ENCODE measurements around the gene ATP6V0E2. TPM values are rescaled to one million over a fixed set of nuclear protein-coding genes. Genes with fewer than 3 reads are reported as not detected.

The ATP6V0E2 gene
- total RNA-seq, 1 experiment from 2014 or later, result 25.5 TPM

DNA sequence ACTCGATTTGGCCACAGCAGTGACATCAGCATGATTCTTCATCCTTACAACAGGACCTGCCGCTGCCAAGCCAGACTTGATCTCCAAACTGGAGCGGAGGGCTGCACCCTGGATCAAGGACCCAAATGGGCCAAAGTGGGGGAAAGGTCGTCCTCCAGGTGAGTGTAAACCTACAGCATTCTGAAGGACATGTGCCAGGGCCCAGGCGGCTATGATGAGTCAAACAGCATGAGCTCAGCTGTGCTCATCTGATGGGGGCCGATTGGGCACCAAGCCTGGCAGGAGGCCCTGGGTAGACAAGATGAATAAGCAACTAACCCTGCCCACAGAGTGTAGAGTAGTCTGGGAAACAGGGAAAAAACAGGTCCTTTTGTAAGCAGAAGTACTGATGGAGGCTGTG, 14.4 kb upstream of the ATP6V0E2 start:
- CTCF ChIA-PET, result no interaction called here

More for the DNA sequence above, 14.4 kb upstream of the ATP6V0E2 start:
- TF ChIP-seq, protein P1, sequence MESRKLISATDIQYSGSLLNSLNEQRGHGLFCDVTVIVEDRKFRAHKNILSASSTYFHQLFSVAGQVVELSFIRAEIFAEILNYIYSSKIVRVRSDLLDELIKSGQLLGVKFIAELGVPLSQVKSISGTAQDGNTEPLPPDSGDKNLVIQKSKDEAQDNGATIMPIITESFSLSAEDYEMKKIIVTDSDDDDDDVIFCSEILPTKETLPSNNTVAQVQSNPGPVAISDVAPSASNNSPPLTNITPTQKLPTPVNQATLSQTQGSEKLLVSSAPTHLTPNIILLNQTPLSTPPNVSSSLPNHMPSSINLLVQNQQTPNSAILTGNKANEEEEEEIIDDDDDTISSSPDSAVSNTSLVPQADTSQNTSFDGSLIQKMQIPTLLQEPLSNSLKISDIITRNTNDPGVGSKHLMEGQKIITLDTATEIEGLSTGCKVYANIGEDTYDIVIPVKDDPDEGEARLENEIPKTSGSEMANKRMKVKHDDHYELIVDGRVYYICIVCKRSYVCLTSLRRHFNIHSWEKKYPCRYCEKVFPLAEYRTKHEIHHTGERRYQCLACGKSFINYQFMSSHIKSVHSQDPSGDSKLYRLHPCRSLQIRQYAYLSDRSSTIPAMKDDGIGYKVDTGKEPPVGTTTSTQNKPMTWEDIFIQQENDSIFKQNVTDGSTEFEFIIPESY (IDR thresholded peaks at IDR 0.05; ENCODE audit: extremely low read depth, insufficient replicate concordance, low read length), result no peak
- TF ChIP-seq SIN3A (IDR thresholded peaks at IDR 0.05; ENCODE audit: low read depth) (no peak), ZNF274 (IDR thresholded peaks at IDR 0.05; ENCODE audit: low read depth, low read length) (no peak), FOSL1 (IDR thresholded peaks at IDR 0.05; ENCODE audit: low read depth) (no peak), SRF (IDR thresholded peaks at IDR 0.05; ENCODE audit: low read depth) (no peak), EZH2 (IDR thresholded peaks at IDR 0.05) (no peak), ELF1 (IDR thresholded peaks at IDR 0.05; ENCODE audit: borderline replicate concordance, low read depth) (no peak), JUND (IDR thresholded peaks at IDR 0.05) (no peak), EGR1 (IDR thresholded peaks at IDR 0.05; ENCODE audit: low read depth) (no peak)
- TF ChIP-seq, protein P2, sequence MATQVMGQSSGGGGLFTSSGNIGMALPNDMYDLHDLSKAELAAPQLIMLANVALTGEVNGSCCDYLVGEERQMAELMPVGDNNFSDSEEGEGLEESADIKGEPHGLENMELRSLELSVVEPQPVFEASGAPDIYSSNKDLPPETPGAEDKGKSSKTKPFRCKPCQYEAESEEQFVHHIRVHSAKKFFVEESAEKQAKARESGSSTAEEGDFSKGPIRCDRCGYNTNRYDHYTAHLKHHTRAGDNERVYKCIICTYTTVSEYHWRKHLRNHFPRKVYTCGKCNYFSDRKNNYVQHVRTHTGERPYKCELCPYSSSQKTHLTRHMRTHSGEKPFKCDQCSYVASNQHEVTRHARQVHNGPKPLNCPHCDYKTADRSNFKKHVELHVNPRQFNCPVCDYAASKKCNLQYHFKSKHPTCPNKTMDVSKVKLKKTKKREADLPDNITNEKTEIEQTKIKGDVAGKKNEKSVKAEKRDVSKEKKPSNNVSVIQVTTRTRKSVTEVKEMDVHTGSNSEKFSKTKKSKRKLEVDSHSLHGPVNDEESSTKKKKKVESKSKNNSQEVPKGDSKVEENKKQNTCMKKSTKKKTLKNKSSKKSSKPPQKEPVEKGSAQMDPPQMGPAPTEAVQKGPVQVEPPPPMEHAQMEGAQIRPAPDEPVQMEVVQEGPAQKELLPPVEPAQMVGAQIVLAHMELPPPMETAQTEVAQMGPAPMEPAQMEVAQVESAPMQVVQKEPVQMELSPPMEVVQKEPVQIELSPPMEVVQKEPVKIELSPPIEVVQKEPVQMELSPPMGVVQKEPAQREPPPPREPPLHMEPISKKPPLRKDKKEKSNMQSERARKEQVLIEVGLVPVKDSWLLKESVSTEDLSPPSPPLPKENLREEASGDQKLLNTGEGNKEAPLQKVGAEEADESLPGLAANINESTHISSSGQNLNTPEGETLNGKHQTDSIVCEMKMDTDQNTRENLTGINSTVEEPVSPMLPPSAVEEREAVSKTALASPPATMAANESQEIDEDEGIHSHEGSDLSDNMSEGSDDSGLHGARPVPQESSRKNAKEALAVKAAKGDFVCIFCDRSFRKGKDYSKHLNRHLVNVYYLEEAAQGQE (IDR thresholded peaks at IDR 0.05; ENCODE audit: low read depth), result no peak
- TF ChIP-seq, protein P3, sequence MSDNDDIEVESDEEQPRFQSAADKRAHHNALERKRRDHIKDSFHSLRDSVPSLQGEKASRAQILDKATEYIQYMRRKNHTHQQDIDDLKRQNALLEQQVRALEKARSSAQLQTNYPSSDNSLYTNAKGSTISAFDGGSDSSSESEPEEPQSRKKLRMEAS (IDR thresholded peaks at IDR 0.05), result no peak
- H3K4me2 ChIP-seq (ENCODE audit: low read length), result no peak overlapping the region
- no peaks in the 10 kb centered on the region for H4K20me1 ChIP-seq (ENCODE audit: insufficient read depth)
- H3K9ac ChIP-seq (ENCODE audit: low read length), result no peak overlapping the region
- no TSS peak for BruUV-seq (replicated peaks)
- no peak overlapping the region for H3K4me3 ChIP-seq (replicated peaks in 1 of 2; ENCODE audit: low read depth in 1 of 2, low read length in 2 of 2)
- H2AFZ ChIP-seq (ENCODE audit: low read depth, low read length, poor library complexity, severe bottlenecking), result no peak overlapping the region
- H3K27ac ChIP-seq (ENCODE audit: low read depth, low read length), result no peak overlapping the region
- no peaks in the 10 kb centered on the region for H3K79me2 ChIP-seq (ENCODE audit: insufficient read depth, low read length)
- no peak for DNase-seq (ENCODE audit: low read depth, low spot score)
- H3K9me3 ChIP-seq (ENCODE audit: control insufficient read depth in 1 of 2, insufficient read depth in 1 of 2, low read depth in 1 of 2, low read length in 2 of 2), result no peaks in the 10 kb centered on the region
- peaks cover 19 to 30% of the 10 kb centered on the region in 2 experiments for H3K4me1 ChIP-seq (ENCODE audit: control insufficient read depth in 1 of 2, insufficient read depth in 2 of 2, low read length in 2 of 2)
- no peaks in the 10 kb centered on the region for H3K27me3 ChIP-seq (ENCODE audit: insufficient read depth, low read length)
- POLR2A ChIA-PET, result no interaction called here
- intact Hi-C loops (cut with micrococcal nuclease), result no loop called here
- RAD21 ChIA-PET (ENCODE audit: low non-redundant PET in 1 of 2, low total read pairs in 2 of 2, uncharacterized antibody in 2 of 2, unreplicated experiment in 2 of 2), result no interaction called here
- H3K36me3 ChIP-seq (ENCODE audit: control insufficient read depth in 1 of 2, insufficient read depth in 2 of 2, low read length in 2 of 2), result no peaks in the 10 kb centered on the region
- no peaks in the 10 kb centered on the region for H3K9me2 ChIP-seq (ENCODE audit: insufficient read depth)
- no peak for ATAC-seq
